ENCODE results near the gene JMJD8.

The JMJD8 gene

DNA sequence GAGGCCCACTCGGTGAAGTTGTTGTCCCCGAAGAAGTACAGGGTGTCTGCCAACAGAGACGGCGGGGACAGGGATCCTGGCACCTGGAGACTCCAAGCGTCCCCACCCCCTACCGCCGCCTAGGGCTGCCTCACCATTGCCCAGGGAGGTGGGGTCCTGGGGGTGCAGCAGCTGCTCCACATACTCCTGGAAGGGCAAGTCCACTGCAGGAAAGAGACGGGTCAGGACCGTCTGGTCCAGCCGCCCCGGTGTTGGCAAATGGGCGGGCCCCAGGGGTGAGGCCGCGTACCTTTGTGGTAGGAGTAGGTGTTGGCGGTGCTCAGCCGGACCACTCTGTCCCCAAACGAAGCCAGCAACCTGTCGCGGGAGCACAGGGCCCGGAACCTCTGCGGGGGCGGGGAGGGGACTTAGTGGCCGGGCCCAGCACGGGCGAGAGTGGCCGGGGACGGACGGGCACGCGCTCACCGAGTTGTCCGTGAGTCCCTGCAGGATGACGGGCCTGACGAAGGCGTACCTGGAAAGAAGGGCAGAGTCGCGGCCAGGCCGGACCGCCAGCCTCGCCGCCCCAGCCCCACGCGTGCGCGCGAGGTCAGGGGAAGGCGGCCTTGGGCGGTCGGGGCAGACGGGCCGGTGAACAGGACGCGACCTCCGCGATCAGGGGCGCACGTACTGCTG is 601 bp downstream of the JMJD8 start:
- no peaks in the 10 kb centered on the region for H3K4me1 ChIP-seq (ENCODE audit: low read depth, poor library complexity, severe bottlenecking)
- no peak overlapping the region for H3K4me2 ChIP-seq
- peaks cover 18% of the 10 kb centered on the region for H3K79me2 ChIP-seq (ENCODE audit: insufficient read depth, low read depth)
- H3K9ac ChIP-seq, result no peak overlapping the region
- no peaks in the 10 kb centered on the region for H3K27me3 ChIP-seq (ENCODE audit: insufficient read depth, low read depth)
- no peak overlapping the region for H3K27ac ChIP-seq
- H3K4me3 ChIP-seq (IDR thresholded peaks at IDR 0.05; ENCODE audit: insufficient read depth, low read depth, low read length), result no peak overlapping the region
- no peaks in the 10 kb centered on the region for H4K20me1 ChIP-seq (ENCODE audit: insufficient read depth)
- H3K36me3 ChIP-seq (ENCODE audit: insufficient read depth), result no peaks in the 10 kb centered on the region; the same call in 1 of the 2 replicates
- H2AFZ ChIP-seq (ENCODE audit: low read depth), result no peak overlapping the region
- TF ChIP-seq, protein P1, sequence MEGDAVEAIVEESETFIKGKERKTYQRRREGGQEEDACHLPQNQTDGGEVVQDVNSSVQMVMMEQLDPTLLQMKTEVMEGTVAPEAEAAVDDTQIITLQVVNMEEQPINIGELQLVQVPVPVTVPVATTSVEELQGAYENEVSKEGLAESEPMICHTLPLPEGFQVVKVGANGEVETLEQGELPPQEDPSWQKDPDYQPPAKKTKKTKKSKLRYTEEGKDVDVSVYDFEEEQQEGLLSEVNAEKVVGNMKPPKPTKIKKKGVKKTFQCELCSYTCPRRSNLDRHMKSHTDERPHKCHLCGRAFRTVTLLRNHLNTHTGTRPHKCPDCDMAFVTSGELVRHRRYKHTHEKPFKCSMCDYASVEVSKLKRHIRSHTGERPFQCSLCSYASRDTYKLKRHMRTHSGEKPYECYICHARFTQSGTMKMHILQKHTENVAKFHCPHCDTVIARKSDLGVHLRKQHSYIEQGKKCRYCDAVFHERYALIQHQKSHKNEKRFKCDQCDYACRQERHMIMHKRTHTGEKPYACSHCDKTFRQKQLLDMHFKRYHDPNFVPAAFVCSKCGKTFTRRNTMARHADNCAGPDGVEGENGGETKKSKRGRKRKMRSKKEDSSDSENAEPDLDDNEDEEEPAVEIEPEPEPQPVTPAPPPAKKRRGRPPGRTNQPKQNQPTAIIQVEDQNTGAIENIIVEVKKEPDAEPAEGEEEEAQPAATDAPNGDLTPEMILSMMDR (conservative IDR thresholded peaks at IDR 0.05; ENCODE audit: low read depth, low read length), result no peak

DNA sequence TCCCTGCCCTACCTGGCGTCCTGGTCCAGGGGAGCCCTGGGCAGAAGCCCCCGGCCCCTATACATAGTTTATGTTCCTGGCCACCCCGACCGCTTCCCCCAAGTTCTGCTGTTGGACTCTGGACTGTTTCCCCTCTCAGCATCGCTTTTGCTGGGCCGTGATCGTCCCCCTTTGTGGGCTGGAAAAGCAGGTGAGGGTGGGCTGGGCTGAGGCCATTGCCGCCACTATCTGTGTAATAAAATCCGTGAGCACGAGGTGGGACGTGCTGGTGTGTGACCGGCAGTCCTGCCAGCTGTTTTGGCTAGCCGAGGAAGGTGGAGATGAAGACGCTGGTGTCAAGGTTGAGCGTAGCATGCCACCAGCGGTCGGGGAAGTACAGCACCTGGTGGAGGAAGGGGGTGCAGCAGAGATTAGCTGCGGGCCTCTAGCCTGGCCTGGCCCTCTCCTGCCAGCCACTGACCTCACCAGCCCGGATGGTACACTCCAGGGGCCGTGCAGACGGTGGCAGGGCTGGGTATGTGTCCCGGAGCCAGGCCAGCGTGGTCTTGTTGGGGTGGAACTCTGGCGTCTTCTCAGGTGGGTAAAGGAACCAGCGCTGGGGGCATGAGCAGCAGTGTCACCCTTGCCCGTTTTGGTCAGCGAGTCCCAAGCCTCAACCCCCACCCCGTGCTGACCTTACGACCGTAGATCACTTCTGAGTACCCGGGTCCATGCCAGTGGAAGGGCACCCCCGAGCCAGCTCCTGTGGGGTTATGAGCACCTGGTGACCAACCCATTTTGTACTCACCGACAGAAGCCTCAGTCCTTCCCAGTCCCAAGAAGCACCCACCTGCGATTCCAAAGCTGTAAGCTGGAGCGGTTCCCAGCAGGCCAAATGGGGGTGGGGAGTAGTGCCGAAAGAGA is 1.4 kb downstream of the JMJD8 start:
- H4K20me1 ChIP-seq (ENCODE audit: insufficient read depth), result no peaks in the 10 kb centered on the region
- H3K9ac ChIP-seq, result no peak overlapping the region

DNA sequence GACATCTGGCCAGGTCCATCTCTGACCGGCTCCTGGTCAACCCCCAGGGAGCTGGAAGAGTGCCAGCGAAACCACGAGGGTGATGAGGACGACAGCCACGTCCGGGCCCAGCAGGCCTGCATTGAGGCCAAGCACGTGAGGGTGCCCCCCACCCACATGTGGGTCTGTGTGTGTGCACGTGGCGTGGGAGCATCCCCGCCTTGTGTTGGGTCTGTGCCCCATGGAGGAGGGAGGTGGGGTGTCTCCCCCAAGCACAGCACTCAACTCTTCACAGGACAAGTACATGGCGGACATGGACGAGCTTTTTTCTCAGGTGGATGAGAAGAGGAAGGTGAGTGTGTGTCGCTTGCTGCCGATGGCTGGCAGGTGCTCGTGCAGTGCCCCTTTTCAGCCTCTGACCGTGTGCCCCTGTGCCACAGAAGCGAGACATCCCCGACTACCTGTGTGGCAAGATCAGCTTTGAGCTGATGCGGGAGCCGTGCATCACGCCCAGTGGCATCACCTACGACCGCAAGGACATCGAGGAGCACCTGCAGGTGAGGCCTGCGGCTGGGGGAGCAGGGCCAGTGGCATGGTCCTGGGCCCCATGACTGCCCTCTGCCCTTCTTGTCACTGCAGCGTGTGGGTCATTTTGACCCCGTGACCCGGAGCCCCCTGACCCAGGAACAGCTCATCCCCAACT is 2.2 kb downstream of the JMJD8 start:
- no peaks in the 10 kb centered on the region; the same call in 1 of the 2 replicates for H3K36me3 ChIP-seq (ENCODE audit: insufficient read depth)
- no peak overlapping the region for H2AFZ ChIP-seq (ENCODE audit: low read depth)
- peak overlapping the region; percentile 91 for H3K4me2 ChIP-seq
- H3K27me3 ChIP-seq (ENCODE audit: insufficient read depth, low read depth), result no peaks in the 10 kb centered on the region
- no peak overlapping the region for H3K27ac ChIP-seq
- no peak overlapping the region for H3K9ac ChIP-seq
- TF ChIP-seq, protein P1 (conservative IDR thresholded peaks at IDR 0.05; ENCODE audit: low read depth, low read length), result no peak
- H4K20me1 ChIP-seq (ENCODE audit: insufficient read depth), result no peaks in the 10 kb centered on the region
- H3K79me2 ChIP-seq (ENCODE audit: insufficient read depth, low read depth), result peaks cover 18% of the 10 kb centered on the region
- no peak overlapping the region for H3K4me3 ChIP-seq (IDR thresholded peaks at IDR 0.05; ENCODE audit: insufficient read depth, low read depth, low read length)
- no peaks in the 10 kb centered on the region for H3K4me1 ChIP-seq (ENCODE audit: low read depth, poor library complexity, severe bottlenecking)

More for the DNA sequence above, 1.4 kb downstream of the JMJD8 start:
- Histone ChIP-seq H3K4me3 (IDR thresholded peaks at IDR 0.05; ENCODE audit: insufficient read depth, low read depth, low read length) (no peak overlapping the region), H3K79me2 (ENCODE audit: insufficient read depth, low read depth) (peaks cover 18% of the 10 kb centered on the region), H2AFZ (ENCODE audit: low read depth) (no peak overlapping the region), H3K27me3 (ENCODE audit: insufficient read depth, low read depth) (no peaks in the 10 kb centered on the region), H3K4me2 (no peak overlapping the region), H3K4me1 (ENCODE audit: low read depth, poor library complexity, severe bottlenecking) (no peaks in the 10 kb centered on the region), H3K27ac (no peak overlapping the region), H3K36me3 (ENCODE audit: insufficient read depth) (no peaks in the 10 kb centered on the region; the same call in 1 of the 2 replicates)
- TF ChIP-seq, protein P1 (conservative IDR thresholded peaks at IDR 0.05; ENCODE audit: low read depth, low read length), result no peak

DNA sequence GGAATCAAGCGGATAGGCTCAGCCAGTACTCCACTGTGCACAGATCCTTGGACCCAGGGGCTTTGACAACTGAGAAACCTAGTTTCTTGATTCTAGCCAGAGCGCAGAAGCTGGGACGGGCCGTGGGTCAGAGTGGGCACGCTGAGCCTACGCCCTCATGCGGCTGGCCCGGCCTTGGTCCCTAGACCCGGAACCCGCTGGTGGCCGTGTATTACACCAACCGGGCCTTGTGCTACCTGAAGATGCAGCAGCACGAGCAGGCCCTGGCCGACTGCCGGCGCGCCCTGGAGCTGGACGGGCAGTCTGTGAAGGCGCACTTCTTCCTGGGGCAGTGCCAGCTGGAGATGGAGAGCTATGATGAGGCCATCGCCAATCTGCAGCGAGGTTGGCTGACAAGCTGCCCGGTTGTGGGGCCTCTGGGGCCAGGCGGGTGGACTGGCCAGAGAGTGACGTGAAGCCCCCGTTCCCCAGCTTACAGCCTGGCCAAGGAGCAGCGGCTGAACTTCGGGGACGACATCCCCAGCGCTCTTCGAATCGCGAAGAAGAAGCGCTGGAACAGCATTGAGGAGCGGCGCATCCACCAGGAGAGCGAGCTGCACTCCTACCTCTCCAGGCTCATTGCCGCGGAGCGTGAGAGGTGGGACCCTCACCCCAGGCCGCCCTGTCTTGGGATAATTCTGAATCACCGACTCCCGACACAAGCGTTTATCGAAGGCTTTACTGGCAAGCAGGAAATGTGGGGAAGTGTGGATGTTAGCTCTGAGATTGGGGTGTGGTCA is 3.0 kb downstream of the JMJD8 start:
- peak overlapping the region; percentile 91 for H3K4me2 ChIP-seq
- peak overlapping the region; percentile 69; the same call in 1 of the 2 replicates for H2AFZ ChIP-seq (ENCODE audit: low read depth)
- no peak overlapping the region for H3K4me3 ChIP-seq (IDR thresholded peaks at IDR 0.05; ENCODE audit: insufficient read depth, low read depth, low read length)
- H3K4me1 ChIP-seq (ENCODE audit: low read depth, poor library complexity, severe bottlenecking), result no peaks in the 10 kb centered on the region
- TF ChIP-seq, protein P1 (conservative IDR thresholded peaks at IDR 0.05; ENCODE audit: low read depth, low read length), result no peak
- peak overlapping the region; percentile 55; the same call in 1 of the 2 replicates for H3K9ac ChIP-seq
- no peaks in the 10 kb centered on the region for H4K20me1 ChIP-seq (ENCODE audit: insufficient read depth)
- no peaks in the 10 kb centered on the region; the same call in 1 of the 2 replicates for H3K36me3 ChIP-seq (ENCODE audit: insufficient read depth)
- no peaks in the 10 kb centered on the region for H3K27me3 ChIP-seq (ENCODE audit: insufficient read depth, low read depth)
- H3K27ac ChIP-seq, result peak overlapping the region; percentile 44; the same call in 1 of the 2 replicates
- H3K79me2 ChIP-seq (ENCODE audit: insufficient read depth, low read depth), result peaks cover 18% of the 10 kb centered on the region
